GM19240 (cell line): Measurements from ENCODE around the gene CPB1.

Experiments used
- DNase-seq: peaks from one replicate; pipeline ENCODE4 v3.0.0; 2011; ENCODE audit warnings: low spot score; ENCODE audit not compliant: insufficient read length

Gene CPB1

DNA sequence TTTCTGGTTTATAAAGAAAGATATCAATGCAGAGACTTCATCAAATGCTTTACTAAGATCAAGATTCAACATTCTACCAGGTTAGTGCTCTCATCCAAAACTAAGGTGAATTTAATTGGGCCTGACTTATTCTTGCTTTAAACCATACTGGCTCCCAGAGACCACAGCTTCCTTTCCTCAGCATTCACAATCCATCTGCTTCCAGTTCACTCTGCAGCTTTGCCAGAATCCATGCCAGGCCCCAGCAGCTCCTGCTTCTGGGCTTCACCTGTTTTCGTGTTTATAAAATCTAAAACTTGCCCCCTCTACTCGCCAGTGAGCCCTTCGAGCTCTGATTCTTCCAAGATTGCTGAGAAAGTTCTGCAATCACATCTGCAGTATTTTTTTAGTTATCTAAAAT is 2.3 kb downstream of the CPB1 start:
- no peak for DNase-seq

GRCh38 chr3:148833223-148833622 is 5.6 kb downstream of the CPB1 start:
- no peak for DNase-seq

DNA sequence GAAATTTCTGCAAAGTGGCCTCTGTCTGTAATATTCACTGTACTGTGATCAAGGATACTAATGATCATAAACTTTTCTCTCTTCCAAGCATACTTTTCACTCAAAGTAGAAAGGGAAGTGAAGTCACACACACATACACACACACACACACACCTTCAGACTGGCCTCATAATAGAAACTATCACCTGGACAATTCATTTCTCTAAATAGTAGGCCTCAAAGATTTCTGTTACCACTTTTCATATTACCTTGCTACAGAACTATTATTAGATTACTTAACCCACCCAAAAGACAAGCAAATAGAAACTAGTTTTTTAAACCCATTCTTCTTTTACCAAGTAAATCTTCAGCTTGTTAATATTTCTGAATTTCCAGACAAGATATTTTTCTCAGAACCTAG is 12.2 kb downstream of the CPB1 start:
- DNase-seq, result no peak

- no peak for DNase-seq
These were observed 12.8 kb downstream of the CPB1 start for GRCh38 chr3:148840451-148840850.

- DNase-seq, result no peak
These were observed 18.3 kb downstream of the CPB1 start for GRCh38 chr3:148845756-148846395.

DNA sequence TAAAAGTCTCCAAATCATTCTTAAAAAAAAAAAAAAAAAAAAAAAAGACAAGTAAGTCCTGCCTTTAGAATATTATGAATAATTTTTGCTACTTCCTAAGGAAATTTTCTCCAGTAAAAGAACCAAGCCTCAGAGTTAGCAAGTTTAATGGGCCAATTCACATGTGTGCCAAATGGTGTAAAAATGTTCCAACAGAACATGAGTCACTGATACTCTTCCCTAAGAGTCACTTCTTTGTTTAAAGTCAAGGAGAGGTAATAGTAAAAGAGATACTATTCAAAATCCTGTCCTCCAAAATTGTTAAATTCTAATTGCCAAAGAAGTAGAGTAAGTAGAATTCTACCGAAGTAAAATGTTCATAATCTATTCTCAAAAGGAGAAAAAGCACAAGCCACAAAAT is 19.7 kb downstream of the CPB1 start:
- no peak for DNase-seq

DNA sequence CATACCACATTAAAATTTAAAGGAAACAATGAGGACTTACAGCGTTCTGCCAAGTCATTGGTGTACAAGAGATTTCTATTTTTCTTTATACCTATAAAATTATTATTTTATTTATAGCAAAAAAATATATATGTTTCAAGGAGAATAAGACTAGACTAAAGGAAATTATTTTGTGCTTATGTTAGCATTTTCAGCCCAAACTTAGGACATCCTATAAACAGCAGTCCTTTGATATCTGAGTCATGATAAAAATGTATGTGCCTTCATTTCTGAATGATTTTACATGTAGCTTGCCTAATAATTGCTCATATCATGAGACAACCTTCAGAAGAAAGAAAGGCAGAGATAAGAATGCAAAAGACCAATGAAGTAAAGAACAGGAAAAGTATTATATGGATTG is 20.8 kb downstream of the CPB1 start:
- DNase-seq, result no peak

- no peak for DNase-seq
These were observed 24.8 kb downstream of the CPB1 start for GRCh38 chr3:148852271-148852992.

DNA sequence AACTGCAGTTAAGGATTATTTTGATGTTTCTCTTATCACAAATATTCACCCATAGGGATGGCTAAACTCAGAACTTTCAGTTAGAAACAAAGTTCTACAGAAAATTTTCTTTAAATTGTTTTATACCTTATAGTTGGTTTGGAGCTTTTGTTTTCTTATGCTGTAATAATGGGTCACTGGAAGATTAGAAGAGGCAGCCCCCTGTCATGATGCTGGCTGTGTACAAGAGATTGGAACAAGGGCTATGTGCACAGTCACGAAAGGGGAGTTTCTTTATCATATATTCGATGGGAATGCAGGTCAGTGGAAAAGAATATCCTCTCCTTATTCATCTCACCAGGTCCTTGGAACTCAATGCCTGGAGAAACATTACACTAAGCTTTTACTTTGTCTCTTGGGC is 25.5 kb downstream of the CPB1 start:
- no peak for DNase-seq

DNA sequence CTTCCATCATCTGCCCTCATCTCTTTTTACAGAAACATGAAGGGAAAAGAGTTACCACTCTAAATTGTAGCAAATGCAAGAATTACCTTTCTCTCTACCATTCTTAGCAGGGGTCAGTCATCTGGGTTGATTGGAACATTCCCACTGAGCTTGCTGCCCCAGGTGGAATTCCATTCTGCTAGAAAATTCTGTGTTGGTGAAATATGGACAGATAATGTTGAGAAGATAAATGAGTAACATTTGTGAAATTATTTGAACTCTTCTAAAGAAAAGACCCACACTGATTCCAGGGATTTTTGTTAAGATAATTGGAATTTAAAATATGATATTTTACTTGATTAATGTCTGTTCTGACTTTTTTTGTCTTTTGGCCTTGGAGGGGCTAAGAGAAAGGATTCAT is 26.4 kb downstream of the CPB1 start:
- no peak for DNase-seq

DNA sequence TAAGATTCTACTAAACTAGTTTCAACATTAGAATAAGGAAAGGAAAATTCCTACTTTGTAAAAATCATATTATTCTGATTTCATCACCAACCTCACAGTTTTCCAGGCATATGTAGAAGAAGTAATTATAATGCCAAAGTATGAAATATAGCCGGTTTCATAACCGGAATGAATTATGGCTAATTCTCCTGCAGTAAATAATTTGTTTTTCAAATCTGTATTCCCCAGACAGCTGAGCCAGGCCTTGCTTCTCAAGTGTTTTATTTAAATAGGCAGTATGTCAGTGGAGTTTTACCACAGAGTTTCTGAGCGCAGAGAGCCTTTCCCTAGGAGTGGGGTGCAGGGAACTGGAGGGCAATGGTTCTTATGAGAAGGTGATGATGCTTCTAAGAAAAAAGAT is 28.8 kb downstream of the CPB1 start:
- no peak for DNase-seq

DNA sequence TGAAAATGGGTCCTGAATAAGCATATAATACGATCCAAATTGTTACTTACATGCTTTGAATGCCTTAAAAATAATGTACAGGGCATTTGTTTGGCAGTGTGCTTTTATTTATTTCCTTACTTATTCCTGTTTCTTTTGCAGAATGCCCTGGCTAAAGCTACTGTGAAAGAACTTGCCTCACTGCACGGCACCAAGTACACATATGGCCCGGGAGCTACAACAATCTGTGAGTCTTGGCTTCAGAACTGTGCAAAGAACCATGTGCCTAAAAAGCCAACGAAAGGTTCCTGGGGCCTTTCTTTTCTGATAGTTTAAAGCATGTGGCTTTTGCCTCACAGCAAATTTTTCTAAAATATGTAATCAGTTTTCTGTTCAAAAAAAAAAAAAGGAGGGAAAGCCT is 29.7 kb downstream of the CPB1 start:
- no peak for DNase-seq

GRCh38 chr3:148861277-148861869 is 33.8 kb downstream of the CPB1 start:
- DNase-seq, result peak; percentile 6

GRCh38 chr3:148863297-148863696 is 35.7 kb downstream of the CPB1 start:
- DNase-seq, result no peak

DNA sequence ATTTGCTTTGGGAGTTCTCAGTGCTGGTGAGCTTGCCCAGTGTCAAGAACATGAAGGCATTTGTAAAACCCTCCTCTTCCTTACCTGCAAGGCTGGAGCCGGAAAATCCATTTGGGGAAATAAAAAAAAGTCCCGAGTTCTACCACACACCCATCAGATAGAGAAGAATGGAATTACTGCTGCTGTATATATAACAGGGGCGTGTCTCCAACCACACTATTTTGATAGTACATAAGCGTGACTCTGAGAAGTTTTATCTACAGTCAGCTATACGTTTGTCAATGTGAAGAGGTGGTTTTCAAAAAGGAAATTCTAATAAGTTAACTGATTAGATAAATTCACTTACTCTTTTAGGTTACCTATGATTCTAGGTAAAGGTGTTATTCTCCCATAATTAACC is 36.2 kb downstream of the CPB1 start:
- no peak for DNase-seq

DNA sequence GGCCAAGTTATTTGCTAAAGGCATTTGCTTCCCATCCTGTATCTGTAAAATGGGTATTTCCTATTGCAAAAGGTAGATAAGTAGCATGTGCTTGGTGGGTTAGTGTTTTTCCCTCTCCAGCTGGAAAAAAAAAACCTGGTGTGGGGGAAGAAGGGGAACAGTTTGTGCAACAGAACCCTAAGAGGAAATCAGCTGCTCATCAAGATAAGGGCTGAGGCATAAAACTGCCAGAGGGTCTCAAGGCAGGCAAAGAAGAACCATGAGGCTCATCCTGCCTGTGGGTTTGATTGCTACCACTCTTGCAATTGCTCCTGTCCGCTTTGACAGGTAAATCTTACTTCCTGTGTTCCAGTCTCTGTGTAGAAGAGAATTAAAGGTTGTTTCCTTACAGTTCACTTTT is 37.4 kb downstream of the CPB1 start, which contains the start of gene CPA3:
TSS of gene CPA3 (plus strand) at position 248 of the 400 bp plus-strand sequence. CDS start at position 260, 12 bp downstream.
- no peak for DNase-seq

GRCh38 chr3:148866261-148866660 is 38.6 kb downstream of the CPB1 start:
- DNase-seq, result no peak

- no peak for DNase-seq
These were observed 45.8 kb downstream of the CPB1 start for GRCh38 chr3:148873270-148873927.

GRCh38 chr3:148873977-148874376 is 46.4 kb downstream of the CPB1 start:
- no peak for DNase-seq

DNA sequence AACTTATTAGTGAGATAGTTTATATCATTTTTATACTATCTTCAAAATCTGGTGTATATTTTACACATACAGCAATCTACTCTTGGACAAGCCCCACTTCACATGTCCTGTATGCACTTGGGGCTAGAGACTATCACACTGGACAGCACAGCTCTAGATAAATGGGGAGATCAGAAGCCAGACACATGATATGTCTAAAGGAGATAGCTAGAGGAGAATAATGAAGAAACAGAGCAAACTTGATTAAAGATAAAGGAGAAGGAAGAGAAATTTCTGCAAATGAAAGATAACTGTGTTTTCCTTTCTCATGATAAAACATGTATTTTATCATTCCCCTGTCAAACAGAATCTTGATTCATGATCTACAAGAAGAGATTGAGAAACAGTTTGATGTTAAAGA is 50.5 kb downstream of the CPB1 start:
- no peak for DNase-seq

GRCh38 chr3:148879256-148879655 is 51.6 kb downstream of the CPB1 start:
- DNase-seq, result no peak

GRCh38 chr3:148880681-148881080 is 53.1 kb downstream of the CPB1 start:
- no peak for DNase-seq
